Heart left ventricle (tissue), 16 donors: ENCODE results near the gene IFFO2. TPM values are rescaled to one million over a fixed set of nuclear protein-coding genes. Genes with fewer than 3 reads are reported as not detected.

Experiments
- ATAC-seq, 4 donors: fragments of 200-7000 bp; cut with Tn5 transposase; one replicate each; pipeline ENCODE4 v1.9.1; 2020 to 2022; ENCODE audit warnings: moderate library complexity in 4 of 4, mild to moderate bottlenecking in 3 of 4, moderate number of reproducible peaks in 1 of 4
- DNase-seq, 5 donors: peaks; one replicate each; pipeline ENCODE4 v3.0.0-alpha.2; 2020
- H3K27ac ChIP-seq, 12 donors: fragments of 200-600 bp; sonication (generic) in 4 of 12; one replicate each; pipeline versions ENCODE4 v1.5.0 to v1.8.0; 2016 to 2022; ENCODE audit warnings: mild to moderate bottlenecking in 2 of 12
- H3K27me3 ChIP-seq, 9 donors: fragments of 200-600 bp; sonication (generic) in 2 of 9; one replicate each; pipeline versions ENCODE4 v1.5.1 to v1.8.0; 2016 to 2022; ENCODE audit warnings: mild to moderate bottlenecking in 3 of 9
- H3K36me3 ChIP-seq, 9 donors: fragments of 200-600 bp; sonication (generic) in 2 of 9; one replicate each; pipeline versions ENCODE4 v1.5.0 to v1.8.0; 2018 to 2022; ENCODE audit warnings: mild to moderate bottlenecking in 2 of 9
- H3K4me1 ChIP-seq, 12 donors: fragments of 200-600 bp; sonication (generic) in 4 of 12; one replicate each; pipeline versions ENCODE4 v1.5.0 to v1.8.0; 2016 to 2022; ENCODE audit warnings: mild to moderate bottlenecking in 3 of 12
- H3K4me3 ChIP-seq, 12 donors: fragments of 200-600 bp; sonication (generic) in 4 of 12; one replicate each; pipeline versions ENCODE4 v1.5.0 to v1.8.0; 2017 to 2022; ENCODE audit warnings: mild to moderate bottlenecking in 9 of 12, moderate library complexity in 4 of 12
- H3K9me3 ChIP-seq, 12 donors: fragments of 200-600 bp; sonication (generic) in 4 of 12; one replicate each; pipeline versions ENCODE4 v1.5.0 to v1.8.0; 2016 to 2022; ENCODE audit warnings: mild to moderate bottlenecking in 1 of 12
- POLR2A ChIP-seq, 2 donors: fragments of 450-650 bp; IDR thresholded peaks; one replicate each; pipeline ENCODE4 v1.6.1; 2017; ENCODE audit warnings: antibody characterized with exemption in 2 of 2, mild to moderate bottlenecking in 2 of 2, moderate library complexity in 2 of 2
- WGBS, 4 donors: extraction: QIAGEN DNeasy Blood & Tissue Kit in 2 of 4; methylation state at CpG; one replicate each; pipeline versions ENCODE4 v1.1.5 to v1.1.7; 2013 to 2018; 5-methylcytosine and 5-hydroxymethylcytosine counted together
- intact Hi-C, 10 donors: fragments of 100-400 bp; cut with DNase I; formaldehyde crosslinking; loops; one replicate each; pipeline versions ENCODE4 v1.11.1 to v1.14.2; 2022
- polyA plus RNA-seq, 2 donors: library from polyadenylated mRNA; stranded (reverse); fragments of 200-250 nt; gene quantifications; one replicate each; pipeline ENCODE4 v1.2.3, GENCODE V29; 2013
- total RNA-seq, 9 donors: library from RNA; depleted of rRNA in 2 of 9; stranded (reverse); fragments of >200 nt in 2 of 9; fragmentation: NEBNext Ultra II Directional in 3 of 9; extraction: Animal tissue kit (Norgen Biotek cat#: 25700) in 3 of 9; gene quantifications; one replicate each; pipeline versions ENCODE4 v1.1.0 to v1.2.4, GENCODE V29; 2016 to 2023
- TF ChIP-seq, protein P1 (sequence below), 12 donors: fragments of 200-600 bp; sonication (generic) in 4 of 12; IDR thresholded peaks; one replicate each; pipeline versions ENCODE4 v1.5.0 to v1.8.0; 2018 to 2022; ENCODE audit warnings: antibody characterized with exemption in 12 of 12, mild to moderate bottlenecking in 5 of 12
- donor health status: ischemic (EF 13 %, LVEDD 7.1; RV severe dilation, severe dysfunction).
- donor health status: healthy with polysubstance abuse.
- donor health status: DM: no; HTN: yes; CAD: no.
- donor health status: DM: no; HTN: no; CAD: no.
- donor health status: ischemic (EF 25% LVEDD 6.9; RV normal size, moderate dysfunction).
- donor health status: ischemic (EF 25% LVEDD 5.7; RV mildly dilated, moderate dysfunction).
- donor health status: healthy.
- donor health status: DM: yes; HTN: yes; CAD: no.
- donor health status: ischemic (EF 35%, LVEDD 5.7; RV mildly dilated, moderate dysfunction).
- donor health status: nonischemic (EF 11% LVEDD 7.7; RV severe dilation, severe dysfunction).
- donor health status: DM: yes; HTN: yes; CAD: no.
- donor health status: PGD.
- donor health status: ischemic (EF 29% LVEDD 5.4; RV normal size, mild dysfunction).
- donor health status: nonischemic (EF 23%, LVEDD 6.1; RV moderate dilation, normal function).

Gene IFFO2
- total and polyA plus RNA-seq, 11 donors, result 2.5 to 9.0 (median 4.9) TPM

DNA sequence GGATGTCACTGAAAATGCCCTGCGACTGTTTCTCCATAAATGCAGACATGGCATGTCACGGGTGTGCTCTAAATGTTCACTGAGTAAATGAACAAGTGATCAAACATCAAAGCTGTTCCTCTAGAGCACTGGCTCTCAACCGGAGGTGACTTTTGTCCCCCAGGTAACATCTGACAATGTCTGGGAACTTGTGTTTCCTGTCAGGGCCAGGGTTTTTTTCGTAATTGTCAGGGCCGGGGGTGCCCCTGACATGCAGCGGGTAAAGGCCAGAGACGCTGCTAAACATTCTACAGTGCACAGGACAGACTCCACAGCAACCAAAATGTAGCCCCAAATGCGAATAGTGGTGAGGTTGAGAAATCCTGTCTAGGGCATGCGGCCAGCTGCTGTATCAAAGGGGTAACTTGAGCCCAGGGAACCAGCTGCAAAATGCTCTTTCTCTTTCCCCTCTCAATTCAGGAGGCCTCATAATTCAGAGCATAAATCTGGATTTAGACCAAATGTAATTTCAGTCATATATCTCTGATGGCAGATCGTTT is 56.1 kb downstream of the IFFO2 start:
- ATAC-seq, result no peak
- H3K4me1 ChIP-seq, result peaks cover 0 to 22% (median 13%) of the 10 kb centered on the region in 12 donors
- no peaks in the 10 kb centered on the region for H3K27me3 ChIP-seq
- intact Hi-C loops, result loop anchor here in 5 of 10 donors (10.0 kb wide), 5 partner anchors 54 to 414 kb away; partner anchors contain the start of genes AKR7A2 (in 1 of the 5), IFFO2 (in 1 of the 5) and SLC66A1 (in 1 of the 5)
- no peak for TF ChIP-seq POLR2A (IDR thresholded peaks at IDR 0.05)
- TF ChIP-seq, protein P1, sequence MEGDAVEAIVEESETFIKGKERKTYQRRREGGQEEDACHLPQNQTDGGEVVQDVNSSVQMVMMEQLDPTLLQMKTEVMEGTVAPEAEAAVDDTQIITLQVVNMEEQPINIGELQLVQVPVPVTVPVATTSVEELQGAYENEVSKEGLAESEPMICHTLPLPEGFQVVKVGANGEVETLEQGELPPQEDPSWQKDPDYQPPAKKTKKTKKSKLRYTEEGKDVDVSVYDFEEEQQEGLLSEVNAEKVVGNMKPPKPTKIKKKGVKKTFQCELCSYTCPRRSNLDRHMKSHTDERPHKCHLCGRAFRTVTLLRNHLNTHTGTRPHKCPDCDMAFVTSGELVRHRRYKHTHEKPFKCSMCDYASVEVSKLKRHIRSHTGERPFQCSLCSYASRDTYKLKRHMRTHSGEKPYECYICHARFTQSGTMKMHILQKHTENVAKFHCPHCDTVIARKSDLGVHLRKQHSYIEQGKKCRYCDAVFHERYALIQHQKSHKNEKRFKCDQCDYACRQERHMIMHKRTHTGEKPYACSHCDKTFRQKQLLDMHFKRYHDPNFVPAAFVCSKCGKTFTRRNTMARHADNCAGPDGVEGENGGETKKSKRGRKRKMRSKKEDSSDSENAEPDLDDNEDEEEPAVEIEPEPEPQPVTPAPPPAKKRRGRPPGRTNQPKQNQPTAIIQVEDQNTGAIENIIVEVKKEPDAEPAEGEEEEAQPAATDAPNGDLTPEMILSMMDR (IDR thresholded peaks at IDR 0.05), result no peak
- peaks cover 0 to 8% (median 0%) of the 10 kb centered on the region in 9 donors for H3K36me3 ChIP-seq
- H3K27ac ChIP-seq, result no peak overlapping the region
- WGBS, 4 donors, result 81 to 88% (median 83%) methylated on average over 10 of the region's 10 CpGs
- no peak for DNase-seq
- H3K9me3 ChIP-seq, result no peaks in the 10 kb centered on the region
- no peak overlapping the region for H3K4me3 ChIP-seq

DNA sequence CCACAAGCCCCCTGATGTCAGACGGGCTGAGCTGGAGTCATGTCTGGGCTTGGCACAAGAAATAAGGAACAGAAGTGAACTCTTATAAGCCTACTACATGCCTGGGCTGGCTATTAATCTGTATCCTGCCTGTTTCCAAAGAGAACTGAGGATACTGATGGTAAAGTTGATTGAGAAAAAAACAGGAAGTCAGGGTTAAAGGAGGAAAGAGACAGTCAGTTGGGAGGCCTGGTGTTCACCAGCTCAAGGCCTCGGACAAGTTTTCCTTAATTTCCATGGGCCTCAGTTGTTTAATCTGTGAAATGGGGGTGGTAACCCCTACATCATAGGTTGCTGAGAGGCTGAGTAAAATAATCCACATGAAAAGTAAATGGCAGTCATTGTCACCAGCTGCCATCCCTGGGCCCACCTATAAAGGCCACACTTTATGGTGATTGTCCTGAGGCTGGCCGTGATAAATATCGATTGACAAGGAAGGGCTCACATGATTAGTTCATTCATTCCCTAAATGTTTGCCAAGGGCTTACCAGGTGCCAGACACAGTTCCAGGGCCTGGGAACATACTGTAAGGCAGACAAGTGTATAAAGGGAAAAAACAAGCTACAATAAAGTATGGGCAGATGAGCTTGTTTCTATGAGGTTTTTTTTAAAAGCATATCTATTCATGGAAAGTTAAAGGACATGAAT is 57.0 kb downstream of the IFFO2 start:
- WGBS, 4 donors, result 79 to 87% (median 84%) methylated on average over 4 of the region's 4 CpGs
- no peak overlapping the region for H3K4me3 ChIP-seq
- DNase-seq (no peak), ATAC-seq (no peak)
- peaks cover 0 to 8% (median 0%) of the 10 kb centered on the region in 9 donors for H3K36me3 ChIP-seq
- TF ChIP-seq, protein P1 (IDR thresholded peaks at IDR 0.05), result no peak
- TF ChIP-seq POLR2A (IDR thresholded peaks at IDR 0.05), result no peak
- no peaks in the 10 kb centered on the region for H3K9me3 ChIP-seq
- intact Hi-C loops, result loop anchor here in 5 of 10 donors (10.0 kb wide), 5 partner anchors 55 to 415 kb away; partner anchors contain the start of genes AKR7A2 (in 1 of the 5), IFFO2 (in 1 of the 5) and SLC66A1 (in 1 of the 5)
- H3K27me3 ChIP-seq, result no peaks in the 10 kb centered on the region
- no peak overlapping the region for H3K27ac ChIP-seq
- peaks cover 0 to 28% (median 13%) of the 10 kb centered on the region in 12 donors for H3K4me1 ChIP-seq

DNA sequence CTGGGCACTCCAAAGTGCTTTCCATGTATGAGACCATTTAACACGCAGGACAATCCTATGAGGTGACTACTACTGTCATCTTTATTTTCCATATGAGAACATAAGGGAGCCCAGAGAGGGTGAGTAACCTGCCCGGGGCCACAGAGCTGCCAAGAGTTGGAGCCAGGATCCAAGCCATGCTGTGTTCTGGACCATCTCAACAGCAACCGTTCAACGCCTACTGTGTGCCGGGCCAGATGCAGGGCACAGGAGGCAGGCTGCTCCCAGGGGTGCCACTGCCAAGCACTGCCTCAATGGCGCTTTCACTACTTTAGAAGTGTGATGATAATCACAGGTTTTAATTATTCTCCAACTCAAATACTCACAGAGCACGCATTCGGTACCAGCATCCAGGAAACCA is 57.9 kb downstream of the IFFO2 start:
- Histone ChIP-seq H3K4me3 (no peak overlapping the region), H3K4me1 (peaks cover 0 to 33% (median 15%) of the 10 kb centered on the region in 12 donors), H3K9me3 (no peaks in the 10 kb centered on the region), H3K27ac (no peak overlapping the region), H3K27me3 (no peaks in the 10 kb centered on the region), H3K36me3 (peaks cover 0 to 8% (median 0%) of the 10 kb centered on the region in 9 donors)
- WGBS, 4 donors, result 92 to 96% (median 95%) methylated on average over 7 to 8 of the region's 8 CpGs
- TF ChIP-seq, protein P1 (IDR thresholded peaks at IDR 0.05), result no peak
- intact Hi-C loops, result no loop called here
- DNase-seq, result no peak
- ATAC-seq, result no peak

DNA sequence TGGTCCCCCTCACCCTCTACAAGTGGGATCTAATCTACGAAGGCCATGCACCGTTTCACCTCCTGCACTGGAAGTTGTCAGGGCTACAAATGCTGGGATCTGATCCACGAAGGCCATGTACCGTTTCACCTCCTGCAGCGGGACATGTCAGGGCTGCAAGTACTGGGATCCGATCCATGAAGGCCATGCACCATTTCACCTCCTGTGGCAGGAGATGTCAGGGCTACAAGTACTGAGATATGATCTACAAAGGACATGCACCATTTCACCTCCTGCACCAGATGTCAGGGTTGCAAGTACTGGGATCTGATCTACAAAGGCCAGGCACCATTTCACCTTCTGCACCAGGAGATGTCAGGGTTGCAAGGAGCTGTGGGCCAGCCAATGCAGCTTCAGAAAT is 61.2 kb downstream of the IFFO2 start:
- WGBS, 4 donors, result 84 to 92% (median 86%) methylated on average over 4 to 6 of the region's 6 CpGs
- intact Hi-C loops, result no loop called here
- ATAC-seq, result no peak

More for the DNA sequence above, 61.2 kb downstream of the IFFO2 start:
- H3K9me3 ChIP-seq, result no peaks in the 10 kb centered on the region
- H3K4me3 ChIP-seq, result no peak overlapping the region
- no peaks in the 10 kb centered on the region for H3K27me3 ChIP-seq
- no peak for DNase-seq
- TF ChIP-seq, protein P1 (IDR thresholded peaks at IDR 0.05), result no peak
- TF ChIP-seq POLR2A (IDR thresholded peaks at IDR 0.05), result no peak
- H3K4me1 ChIP-seq, result peaks cover 0 to 21% (median 6%) of the 10 kb centered on the region in 12 donors
- H3K36me3 ChIP-seq, result peaks cover 0 to 8% (median 0%) of the 10 kb centered on the region in 9 donors
- H3K27ac ChIP-seq, result no peak overlapping the region
